BJ (cell line): ENCODE results near the gene TRABD2B. TPM values are rescaled to one million over a fixed set of nuclear protein-coding genes. Genes with fewer than 3 reads are reported as not detected.

Experiments used
- CTCF ChIA-PET: fragments of 350-600 bp; formaldehyde crosslinking; extraction: SDS; loops from one replicate; lab custom pipeline; 2021; ENCODE audit warnings: antibody characterized with exemption, inconsistent platforms; lab: Yijun Ruan, JAX
- POLR2A ChIA-PET: fragments of 300-600 bp; sonication (Branson Sonifier 250); formaldehyde crosslinking; extraction: SDS; loops from one replicate; lab custom pipeline; 2021; ENCODE audit warnings: antibody characterized with exemption; lab: Charles Lee
- DNase-seq: peaks from one replicate; pipeline ENCODE4 v3.0.0-alpha.2; 2011; ENCODE audit warnings: low read depth
- H3K27me3 ChIP-seq: 2 replicates; pipeline ENCODE4 v1.6.0; 2011; ENCODE audit warnings: low read length; ENCODE audit not compliant: control insufficient read depth, insufficient read depth
- H3K36me3 ChIP-seq: 2 replicates; pipeline ENCODE4 v1.5.1; 2011; ENCODE audit warnings: low read length; ENCODE audit not compliant: control insufficient read depth, insufficient read depth
- H3K4me3 ChIP-seq: 2 replicates; pipeline ENCODE4 v1.5.1; 2011; ENCODE audit warnings: low read depth, mild to moderate bottlenecking, control low read depth, low read length
- CTCF ChIP-seq: IDR thresholded peaks from 2 replicates; pipeline ENCODE4 v1.5.1; 2011; ENCODE audit warnings: low read depth, mild to moderate bottlenecking, control low read depth, inconsistent platforms, low read length, moderate library complexity; ENCODE audit not compliant: insufficient read depth
- polyA plus RNA-seq: library from polyadenylated mRNA; depleted of rRNA; stranded (reverse); fragments of >200 nt; gene quantifications from 2 replicates; pipeline ENCODE4 v1.2.3, GENCODE V29; 2011

TRABD2B gene
- polyA plus RNA-seq, 1 experiment, result not detected

GRCh38 chr1:47976728-47977127, 20.5 kb downstream of the TRABD2B start:
- Histone ChIP-seq H3K4me3 (no peak overlapping the region), H3K27me3 (no peaks in the 10 kb centered on the region), H3K36me3 (no peaks in the 10 kb centered on the region)
- CTCF ChIA-PET, result no interaction called here
- TF ChIP-seq CTCF, result no peak
- POLR2A ChIA-PET, result no interaction called here
- DNase-seq, result no peak

GRCh38 chr1:47976267-47976666, 20.9 kb downstream of the TRABD2B start:
- no peaks in the 10 kb centered on the region for H3K36me3 ChIP-seq
- no peak for DNase-seq
- H3K4me3 ChIP-seq, result no peak overlapping the region
- no peak for TF ChIP-seq CTCF
- ChIA-PET POLR2A (no interaction called here), CTCF (no interaction called here)
- no peaks in the 10 kb centered on the region for H3K27me3 ChIP-seq

GRCh38 chr1:47975302-47975921, 21.8 kb downstream of the TRABD2B start:
- CTCF ChIA-PET, result interaction anchor here (1.9 kb wide), 1 partner anchor 23 kb away, joined by 6 read pairs; the partner anchor contains the start of gene TRABD2B
- no peak for DNase-seq
- no peak overlapping the region for H3K4me3 ChIP-seq
- no peaks in the 10 kb centered on the region for H3K27me3 ChIP-seq
- TF ChIP-seq CTCF, result no peak
- POLR2A ChIA-PET, result no interaction called here
- H3K36me3 ChIP-seq, result no peaks in the 10 kb centered on the region

GRCh38 chr1:47972864-47973432, 24.2 kb downstream of the TRABD2B start:
- ChIA-PET POLR2A (no interaction called here), CTCF (interaction anchor here (1.5 kb wide), 1 partner anchor 25 kb away, joined by 6 read pairs; the partner anchor contains the start of gene TRABD2B)
- H3K4me3 ChIP-seq, result no peak overlapping the region
- H3K27me3 ChIP-seq, result no peaks in the 10 kb centered on the region
- H3K36me3 ChIP-seq, result no peaks in the 10 kb centered on the region
- DNase-seq, result no peak
- peak; percentile 17; the same call in 1 of the 2 replicates for TF ChIP-seq CTCF

GRCh38 chr1:47971385-47972160, 25.6 kb downstream of the TRABD2B start:
- H3K4me3 ChIP-seq, result no peak overlapping the region
- no peak for DNase-seq
- ChIA-PET CTCF (no interaction called here), POLR2A (no interaction called here)
- no peaks in the 10 kb centered on the region for H3K27me3 ChIP-seq
- no peaks in the 10 kb centered on the region for H3K36me3 ChIP-seq
- TF ChIP-seq CTCF, result no peak
